ENCODE data around the gene LRRFIP1.

The LRRFIP1 gene

DNA sequence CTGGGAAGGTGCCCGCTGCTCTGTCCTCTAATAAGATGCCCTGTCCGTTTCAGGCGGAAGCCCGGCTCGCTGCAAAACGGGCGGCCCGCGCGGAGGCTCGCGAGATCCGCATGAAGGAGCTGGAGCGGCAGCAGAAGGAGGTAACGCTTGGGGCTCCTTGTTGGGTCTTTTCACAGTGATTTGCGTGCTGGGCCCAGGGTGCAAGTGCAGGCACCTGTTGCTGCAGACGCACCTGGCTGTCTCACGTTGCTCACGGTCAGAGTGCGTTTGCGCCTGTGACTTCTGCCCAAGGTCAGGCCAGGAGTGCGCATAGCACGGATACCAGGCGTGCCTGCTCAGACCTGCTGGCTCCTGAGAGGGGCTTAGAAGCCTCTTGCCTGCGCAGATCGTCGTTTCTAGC lies 81.1 kb downstream of the LRRFIP1 start:
- DNase-seq = no peak

DNA sequence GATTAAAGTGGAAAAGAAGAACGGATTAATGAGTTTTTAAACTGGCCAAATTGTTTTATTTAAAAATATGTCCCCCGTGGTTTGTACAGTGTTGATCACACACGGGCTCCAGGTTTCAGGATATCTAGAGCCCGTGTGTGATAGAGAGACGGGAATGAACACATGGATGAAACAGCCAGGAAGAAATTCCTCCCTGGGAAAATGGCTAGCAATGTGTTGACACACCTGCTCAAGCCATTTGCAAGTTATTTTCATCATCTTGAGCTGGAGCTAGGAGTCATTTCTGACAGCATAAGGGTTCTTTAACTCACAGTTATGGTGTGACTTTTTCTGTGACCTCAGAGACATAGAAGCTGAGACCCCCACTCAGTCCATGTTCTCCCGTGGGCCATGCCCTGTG lies 81.6 kb downstream of the LRRFIP1 start:
- DNase-seq = no peak

DNA sequence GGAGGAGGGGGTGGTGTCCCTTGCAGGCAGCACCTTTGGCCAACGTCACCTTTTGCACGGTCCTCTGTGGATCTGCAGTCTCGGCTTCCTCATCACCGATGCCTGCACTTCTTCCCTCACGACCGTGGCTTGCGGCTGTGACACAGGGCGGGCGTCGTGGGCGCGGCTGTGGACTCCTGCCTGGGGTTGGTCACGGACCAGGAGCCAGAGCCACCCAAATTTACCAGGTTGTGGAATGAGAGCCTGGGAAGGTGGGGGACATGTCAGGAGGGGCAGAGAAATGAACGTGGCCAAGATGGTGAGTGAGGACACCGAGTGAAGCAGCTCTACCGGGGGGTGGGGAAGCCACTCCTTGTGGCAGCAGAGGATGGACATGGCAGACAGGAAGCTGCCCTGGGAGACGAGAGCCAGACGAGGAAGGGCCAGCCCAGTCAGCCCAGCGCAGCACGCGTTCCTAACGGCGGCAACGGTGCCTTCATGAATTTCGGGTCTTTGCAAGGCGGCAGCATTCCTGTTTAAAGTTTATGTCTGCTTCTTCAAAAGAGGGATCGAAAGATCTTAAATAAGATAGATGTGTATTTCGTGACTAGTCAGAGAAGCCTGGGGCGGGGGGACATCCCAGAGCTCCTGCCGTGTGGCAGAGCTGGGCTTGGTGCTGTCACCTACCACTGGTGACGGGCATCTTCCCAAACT lies 84.2 kb downstream of the LRRFIP1 start:
- DNase-seq = no peak

DNA sequence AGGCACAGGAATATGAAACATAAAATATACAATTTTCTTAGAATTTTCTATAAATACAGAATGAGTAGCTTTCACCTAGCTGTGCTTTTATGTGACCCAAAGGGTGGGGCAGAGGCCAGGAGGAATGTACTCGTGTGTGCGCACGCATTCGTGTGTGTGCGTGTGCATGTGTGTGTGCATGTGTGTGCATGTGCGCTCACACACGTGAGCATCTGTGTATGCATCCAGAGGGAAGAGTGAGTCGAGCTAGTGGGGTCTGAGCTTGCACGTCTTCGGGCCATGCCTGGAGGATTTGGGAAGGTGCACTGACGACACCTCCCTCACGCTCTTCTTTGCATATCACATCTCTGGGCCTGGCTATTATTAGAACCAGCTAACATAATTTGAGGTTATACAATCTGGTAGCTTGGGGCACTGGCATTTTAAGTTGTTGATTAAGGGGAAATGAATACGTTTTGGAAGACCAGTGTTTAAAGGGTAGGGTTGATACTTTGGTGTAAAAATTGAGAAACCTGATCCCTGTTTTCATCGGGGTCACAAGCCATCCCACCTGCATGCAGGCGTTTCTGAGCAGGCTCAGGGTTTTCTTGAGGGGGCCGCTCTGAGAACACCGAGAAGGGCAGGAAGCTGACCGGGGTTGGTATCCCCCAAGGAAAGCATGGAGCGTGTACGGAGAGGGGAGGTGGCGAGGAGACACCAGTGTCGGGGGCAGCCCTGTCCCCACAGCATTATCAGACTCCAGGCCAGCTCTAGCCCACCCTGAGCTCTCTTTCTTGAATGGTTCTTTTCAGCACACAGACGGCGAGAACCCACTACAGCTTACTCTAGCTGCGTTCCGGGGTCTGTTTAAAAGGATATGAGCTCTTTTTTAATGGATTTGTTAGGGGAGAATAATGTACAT lies 85.3 kb downstream of the LRRFIP1 start:
- DNase-seq = no peak

DNA sequence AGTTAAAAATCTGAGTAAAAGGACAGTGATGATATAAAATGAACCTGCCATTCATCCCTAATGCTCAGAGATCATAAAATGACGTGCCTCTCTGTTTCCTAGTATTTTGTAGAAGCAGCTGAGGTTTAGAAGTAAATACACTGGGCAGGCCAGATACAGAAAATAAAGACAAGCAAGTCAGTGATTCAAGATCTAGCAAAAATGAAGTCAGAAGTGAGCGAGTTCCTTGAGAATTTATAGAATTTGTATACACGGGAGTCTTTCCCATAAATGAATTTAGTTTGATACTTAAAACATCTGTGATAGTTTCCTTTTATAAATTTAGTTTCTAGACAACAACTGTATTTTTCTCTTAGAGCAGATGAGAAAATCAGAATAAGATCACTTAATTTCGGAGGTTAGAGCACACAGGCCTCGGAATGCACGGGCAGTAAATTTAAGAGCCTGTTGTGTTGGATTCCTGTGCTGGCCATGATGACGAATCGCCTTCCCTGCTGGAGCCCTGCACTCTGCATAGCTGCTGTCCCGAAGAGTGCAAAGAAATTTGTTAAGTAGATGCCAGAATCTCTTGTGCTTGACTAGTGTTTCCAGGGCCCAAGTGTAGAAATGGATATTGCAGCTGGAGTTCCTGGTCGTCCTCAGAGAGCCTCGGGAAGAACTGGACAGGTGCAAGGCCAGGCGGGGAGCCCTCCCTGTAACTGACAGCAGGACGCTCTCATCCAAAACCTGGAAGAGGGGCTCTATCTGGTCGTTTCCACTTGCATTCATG lies 87.5 kb downstream of the LRRFIP1 start:
- no peak for DNase-seq

DNA sequence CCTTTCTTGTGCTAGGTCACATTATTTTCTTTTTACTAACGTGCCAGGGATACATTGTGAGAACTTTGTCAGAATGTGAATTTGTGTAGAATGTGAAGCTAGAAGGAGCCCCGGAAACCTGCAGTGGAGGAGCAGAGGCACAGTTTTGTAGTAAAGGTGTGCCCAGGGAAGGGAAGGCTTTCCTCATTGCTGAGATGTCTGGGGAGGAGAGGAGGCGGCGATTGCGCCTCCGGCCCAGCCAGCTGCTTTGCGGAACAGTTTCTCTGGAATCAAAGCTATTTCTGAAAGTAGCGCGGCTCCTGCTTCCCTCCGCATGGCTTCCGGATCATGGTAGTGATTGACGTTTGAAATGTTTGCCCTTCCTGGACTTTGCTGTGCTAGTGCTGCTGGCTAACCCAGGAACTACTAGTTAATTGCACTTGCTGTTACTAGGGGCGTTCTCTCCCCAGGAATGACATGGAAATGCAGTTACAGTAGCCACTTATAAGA lies 88.1 kb downstream of the LRRFIP1 start:
- DNase-seq = no peak

DNA sequence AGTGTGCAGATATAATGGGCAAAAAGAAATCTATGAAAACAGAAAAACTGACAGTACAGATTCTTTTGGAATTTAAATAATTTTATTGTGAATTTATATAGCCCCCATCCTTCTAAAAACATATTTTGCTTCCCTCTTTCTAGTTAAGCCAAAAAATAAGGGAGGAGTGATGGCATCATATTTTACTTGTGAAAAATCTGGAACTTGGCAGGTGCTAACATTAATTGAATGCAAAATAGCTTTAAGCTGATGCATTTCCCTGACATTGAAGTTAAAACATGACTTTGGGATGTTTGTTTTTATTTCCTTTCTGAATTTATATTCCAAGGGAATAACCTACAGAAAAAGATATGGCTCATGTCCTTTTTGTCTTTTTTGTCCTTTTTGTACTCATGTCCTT lies 88.6 kb downstream of the LRRFIP1 start:
- no peak for DNase-seq

DNA sequence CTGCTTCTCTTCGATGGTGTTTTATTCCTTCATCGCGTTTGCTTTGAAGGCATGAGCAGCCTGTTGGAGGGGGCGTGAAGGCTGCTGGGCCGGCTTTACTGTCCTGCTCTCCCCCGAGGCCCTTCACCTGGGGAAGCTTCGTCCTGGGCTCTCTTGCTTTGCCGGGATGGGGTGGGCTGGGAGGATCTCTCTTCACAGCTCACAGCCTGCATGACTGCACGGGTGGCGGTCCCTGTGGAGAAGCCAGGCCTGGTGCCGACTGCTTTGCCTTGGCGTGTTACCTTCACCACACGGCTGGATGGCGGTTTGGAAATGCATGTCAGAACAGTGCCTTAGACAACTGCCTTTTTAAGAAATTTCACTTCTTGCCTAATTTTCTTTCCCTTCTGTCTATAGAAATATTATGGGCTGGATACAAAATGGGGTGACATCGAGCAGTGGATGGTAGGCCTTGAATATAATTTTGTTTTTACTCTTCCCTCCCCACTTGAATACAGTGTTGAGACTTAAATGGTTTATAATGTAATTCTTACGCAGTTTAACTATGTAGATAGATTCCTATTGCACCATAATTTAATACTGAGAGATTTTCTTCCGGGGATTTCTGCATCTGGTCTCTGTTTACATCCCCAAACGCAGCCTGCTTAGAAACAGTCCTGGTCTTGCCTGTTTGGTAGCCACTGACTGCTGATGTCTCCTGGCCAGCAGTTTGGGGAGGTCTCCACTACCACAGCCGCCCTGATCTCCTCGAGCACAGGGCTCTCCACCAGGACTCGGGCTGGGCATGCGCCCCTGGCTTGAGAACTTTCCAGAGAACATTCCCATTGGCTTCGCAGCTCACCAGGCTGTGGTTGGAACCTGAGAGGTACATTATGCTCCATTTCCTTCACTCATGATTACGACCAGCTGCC lies 90.2 kb downstream of the LRRFIP1 start:
- DNase-seq = no peak

DNA sequence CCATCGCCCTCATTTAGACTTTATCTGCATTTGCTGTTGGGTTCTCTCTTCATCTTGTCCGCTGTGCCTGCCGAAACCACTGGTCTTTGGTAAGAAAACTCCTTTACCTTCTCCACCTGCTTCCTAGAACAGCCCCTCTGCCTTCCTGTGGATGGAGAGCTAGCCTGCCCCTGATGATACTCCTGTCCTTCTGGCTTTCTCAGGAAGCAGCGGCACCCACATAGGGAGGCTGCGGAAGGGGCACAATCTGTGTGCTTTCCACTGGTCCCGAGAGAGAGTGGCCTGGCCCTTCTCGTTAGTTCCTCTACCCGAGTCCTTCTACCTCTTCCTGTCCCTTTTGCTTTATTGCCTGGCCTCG lies 90.9 kb downstream of the LRRFIP1 start:
- no peak for DNase-seq

DNA sequence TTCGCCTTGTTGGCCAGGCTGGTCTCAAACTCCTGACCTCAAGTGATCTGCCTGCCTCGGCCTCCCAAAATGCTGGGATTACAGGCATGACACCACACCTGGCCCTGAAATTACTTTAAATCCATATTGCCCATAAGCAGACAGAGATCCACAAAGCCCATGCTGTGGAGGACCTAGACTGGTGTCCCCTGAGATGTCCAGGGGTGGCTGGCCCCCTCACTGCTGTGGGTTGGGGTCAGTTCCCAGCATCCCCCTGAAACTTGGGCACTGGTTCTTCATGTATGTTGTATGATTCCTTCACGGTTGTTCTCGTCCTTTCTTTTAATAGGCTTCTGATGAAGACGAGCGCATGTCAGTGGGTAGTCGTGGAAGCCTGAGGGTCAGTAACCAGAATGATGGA lies 93.1 kb downstream of the LRRFIP1 start:
- DNase-seq = no peak

DNA sequence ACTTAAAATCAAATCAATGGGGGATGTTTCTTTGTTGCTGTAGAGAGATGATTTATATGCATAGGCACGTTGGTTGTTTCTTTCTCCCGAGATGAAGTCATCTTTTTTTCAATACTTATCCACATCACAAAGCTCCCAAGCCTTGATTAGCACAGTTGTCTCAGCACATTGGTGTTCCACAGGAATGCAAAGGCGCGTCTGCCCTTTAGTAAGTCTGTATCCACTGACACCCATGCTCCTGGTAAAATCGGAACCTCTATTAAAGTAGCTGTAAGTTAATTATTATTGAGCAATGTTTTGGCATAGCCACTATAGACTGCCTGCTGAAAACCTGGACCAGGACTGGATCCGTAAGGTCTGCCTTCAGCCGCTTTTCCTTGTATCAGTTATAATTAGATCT lies 93.6 kb downstream of the LRRFIP1 start:
- no peak for DNase-seq

DNA sequence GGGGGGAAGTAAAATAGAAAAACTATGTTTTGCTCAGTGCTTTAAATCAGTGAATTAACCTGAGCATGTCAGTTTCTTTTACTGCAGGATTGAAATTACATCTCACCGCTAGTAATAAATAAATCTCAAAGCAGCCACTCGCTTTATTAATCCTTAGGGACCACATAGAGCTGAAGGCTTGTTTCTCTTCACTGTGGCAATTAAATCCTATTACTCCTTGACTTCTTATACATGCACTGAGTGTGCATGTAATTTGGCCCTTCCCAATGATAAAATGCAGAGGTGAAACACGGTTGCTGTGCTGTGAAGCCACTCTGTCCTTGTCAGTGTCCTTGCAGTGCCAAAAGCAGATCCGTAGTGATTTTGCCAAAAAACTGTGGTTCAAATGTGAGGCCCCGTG lies 94.1 kb downstream of the LRRFIP1 start:
- DNase-seq = no peak

DNA sequence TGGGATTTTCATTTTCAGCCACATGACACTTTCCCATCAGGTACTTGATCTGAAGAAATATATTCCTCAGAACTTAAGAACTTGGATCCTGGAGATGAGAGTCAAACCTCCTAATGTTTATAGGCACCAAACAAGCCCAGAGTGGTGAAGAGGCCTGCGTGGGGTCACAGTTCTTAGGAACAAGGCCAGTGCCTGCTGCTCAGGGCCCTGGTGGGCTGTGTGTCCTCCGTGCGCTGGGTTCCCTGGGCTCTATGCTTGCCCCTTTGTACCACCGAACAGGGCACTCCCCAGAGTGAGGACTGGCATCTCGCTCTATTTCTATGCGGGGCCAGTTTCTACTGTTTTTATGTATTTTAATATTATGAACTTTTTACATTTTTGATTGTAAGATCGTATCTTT lies 95.2 kb downstream of the LRRFIP1 start:
- DNase-seq = no peak

DNA sequence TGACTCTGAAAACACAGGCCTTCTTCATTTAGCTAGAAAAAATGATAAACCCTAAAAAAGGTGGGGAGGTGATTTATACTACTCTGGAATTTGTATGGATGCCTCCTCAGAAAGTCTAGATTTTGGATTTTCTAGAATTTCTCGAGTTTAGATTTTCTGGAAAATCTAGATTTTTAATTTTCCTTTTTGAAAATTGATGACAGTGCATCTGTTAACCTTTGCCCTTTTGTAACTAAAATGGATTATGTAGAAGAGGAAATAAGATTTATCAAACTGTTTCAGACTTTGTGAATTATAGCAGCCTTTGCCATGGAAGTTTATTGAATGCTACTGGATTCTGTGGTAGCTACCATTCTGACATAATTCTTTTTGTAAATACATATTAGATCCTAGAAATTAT lies 95.6 kb downstream of the LRRFIP1 start:
- DNase-seq = no peak

DNA sequence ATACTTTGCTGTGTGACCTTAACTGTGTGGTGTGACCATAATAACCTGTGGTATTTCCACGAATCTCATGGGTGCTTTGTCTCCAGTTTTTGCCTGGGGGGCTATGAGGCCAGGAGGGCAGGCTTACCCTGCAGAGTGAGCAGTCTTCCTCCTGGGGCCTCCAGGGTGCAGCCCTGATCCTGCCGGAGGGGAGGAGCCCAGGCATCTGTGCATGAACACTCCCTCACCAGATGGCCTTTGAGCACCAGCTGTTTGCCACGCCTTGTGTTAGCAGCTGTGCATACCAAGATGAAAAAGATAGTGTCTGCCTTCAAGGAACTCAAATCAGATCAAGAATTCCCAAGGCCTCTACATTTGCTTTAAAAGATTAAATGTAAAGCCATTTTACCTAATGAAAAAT lies 96.2 kb downstream of the LRRFIP1 start:
- DNase-seq = no peak

DNA sequence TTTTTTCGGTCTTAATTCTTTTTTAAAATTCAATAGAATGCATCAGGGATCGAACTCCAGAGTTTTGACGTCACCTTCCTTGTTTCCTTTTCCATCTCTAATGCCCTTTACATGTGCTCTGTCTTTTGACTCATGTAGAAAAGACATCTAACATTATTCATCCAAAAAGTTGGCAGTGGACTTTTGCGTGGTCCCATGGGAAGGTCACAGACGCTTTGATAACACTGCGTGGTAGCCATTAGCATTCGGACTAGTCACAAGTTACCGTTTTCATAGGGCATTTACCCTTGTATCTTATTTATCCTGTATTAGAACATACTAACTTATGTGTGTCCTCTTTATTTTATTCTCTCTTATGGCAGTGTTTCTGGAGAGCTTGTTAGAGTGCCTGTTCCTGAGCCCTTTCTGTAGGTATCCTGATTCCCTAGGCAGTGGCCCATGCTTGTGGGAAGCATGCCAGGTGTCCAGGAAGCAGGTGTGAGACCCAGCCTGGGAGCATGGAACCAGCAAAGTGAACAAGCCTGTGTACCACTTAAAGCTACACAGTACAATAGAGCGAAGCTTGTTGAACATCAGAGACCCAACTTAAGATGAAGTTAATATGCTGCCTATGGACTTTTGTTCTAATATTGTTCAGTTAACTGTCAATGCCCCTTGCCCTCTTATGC lies 97.6 kb downstream of the LRRFIP1 start:
- no peak for DNase-seq

DNA sequence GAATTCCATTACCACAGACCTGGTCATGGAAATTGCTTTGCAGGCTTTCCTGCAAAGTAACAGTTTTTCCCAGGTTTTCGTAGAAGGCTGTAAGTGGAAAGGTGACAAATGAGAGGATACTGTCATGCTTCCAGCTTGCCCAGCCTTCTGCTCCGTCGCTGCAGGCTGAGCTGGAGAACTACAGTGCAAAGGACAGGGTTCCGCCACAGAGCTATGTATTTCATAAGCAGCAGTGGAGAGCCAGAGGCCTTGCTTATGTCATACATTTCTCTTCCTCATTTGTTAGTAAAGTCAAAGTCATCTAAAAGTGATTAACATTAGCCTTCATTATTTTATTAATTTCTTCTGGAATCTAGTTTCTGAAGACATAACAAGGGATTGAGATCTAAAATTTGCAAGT lies 98.3 kb downstream of the LRRFIP1 start:
- no peak for DNase-seq

DNA sequence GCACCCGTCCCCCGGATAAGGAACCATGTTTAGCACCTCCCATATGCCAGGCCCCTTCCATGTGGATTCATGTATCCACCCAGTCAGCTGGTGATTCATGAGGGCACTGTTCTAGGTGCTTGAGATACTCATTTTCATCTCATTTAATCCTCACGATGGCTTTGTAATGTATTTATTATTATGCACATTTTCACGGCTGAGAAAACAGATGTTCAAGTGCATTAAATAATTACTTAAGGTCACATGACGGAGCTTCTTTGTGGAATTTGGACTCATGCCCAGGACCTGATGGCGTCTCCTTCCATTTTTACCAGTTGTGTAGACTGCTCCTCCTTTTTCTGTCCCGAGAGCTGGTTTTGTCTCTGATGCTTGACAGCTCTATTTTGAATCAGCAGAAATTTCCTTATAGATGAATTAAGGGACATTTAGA lies 99.0 kb downstream of the LRRFIP1 start:
- DNase-seq = no peak

DNA sequence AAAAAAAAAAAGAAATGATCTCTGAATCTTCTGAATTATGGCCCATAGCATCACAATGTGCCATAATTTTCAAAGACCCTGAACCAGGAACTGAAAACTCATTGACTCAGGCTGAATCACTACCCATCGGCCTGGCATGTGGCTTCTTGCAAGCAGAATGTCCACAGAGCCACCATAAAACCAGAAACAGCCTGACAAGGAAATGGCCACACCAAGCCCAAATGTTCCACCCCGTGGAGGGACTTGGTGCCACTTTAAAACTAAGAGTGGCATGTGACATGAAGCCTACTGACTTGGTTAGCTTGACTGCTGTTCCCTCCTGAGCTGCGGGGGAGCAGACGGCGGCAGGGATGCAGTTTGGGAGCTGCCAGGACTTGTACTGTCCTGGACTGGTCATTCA lies 100.0 kb downstream of the LRRFIP1 start:
- no peak for DNase-seq

DNA sequence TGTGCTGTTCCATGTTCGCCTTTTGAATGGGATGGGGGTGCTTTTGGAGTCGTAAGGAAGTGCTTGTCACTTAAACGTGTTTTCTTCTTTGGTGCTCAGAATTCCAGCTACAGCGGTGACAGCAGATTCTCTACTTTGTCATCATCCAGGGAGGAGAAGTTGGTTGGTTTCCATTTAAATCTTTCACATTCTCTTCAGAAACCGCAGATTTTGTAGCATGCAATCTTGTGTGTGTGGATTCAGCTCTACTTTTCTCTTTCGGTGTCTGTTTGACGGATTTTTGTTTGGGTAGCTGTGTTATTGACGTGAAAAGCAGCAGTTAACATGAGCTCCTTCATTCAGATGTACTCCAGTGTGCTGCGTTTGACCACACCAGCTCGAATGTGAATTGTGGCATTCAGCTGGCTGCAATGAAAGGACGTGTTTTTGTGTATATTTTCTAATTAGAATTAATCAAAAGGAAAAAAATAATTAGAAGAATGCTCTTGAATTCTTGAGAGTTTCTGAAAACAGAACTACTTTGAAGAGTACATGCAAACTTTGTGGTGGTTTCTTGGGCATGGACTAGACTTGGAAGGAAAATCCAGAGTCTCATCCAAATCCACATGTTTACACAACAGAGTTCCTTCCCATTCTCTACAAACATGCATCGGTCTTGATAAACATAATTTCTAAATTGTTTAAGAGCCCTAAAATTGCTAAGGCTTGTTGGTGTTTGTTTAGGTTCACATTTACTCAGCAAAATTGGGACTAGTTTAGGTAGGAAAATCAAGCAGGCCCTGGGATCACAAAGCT lies 102.5 kb downstream of the LRRFIP1 start:
- DNase-seq = no peak

DNA sequence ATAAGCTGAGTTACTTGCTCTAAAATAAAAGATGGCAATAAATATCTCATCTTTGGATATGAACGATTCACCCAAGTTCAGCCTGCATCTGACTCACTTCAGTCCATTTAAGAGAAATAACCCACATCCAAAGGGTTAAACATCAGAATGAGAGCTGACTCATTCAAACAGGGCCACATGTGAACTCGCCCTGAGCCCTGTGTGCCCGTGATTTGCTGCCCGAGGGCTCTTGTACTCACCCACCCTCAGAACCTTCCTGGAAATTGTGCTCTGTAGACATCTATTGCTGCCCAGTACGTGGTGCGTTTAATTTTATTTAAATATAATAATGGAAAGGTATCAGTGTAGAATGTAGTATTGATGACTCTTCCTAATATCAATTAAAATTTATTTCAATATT lies 104.3 kb downstream of the LRRFIP1 start:
- DNase-seq = peak; percentile 48
